HepG2 (cell line): Measurements from ENCODE around the gene CPNE5. TPM values are rescaled to one million over a fixed set of nuclear protein-coding genes. Genes with fewer than 3 reads are reported as not detected.

Experiments used
- ATAC-seq: fragments of 200-7000 bp; cut with Tn5 transposase; 3 replicates; pipeline ENCODE4 v1.9.1; 2020; ENCODE audit warnings: mild to moderate bottlenecking, moderate library complexity
- BruUV-seq: library from RNA; stranded (reverse); fragments of 400-500 nt; replicated peaks from 2 replicates; lab custom pipeline; 2021; lab: Mats Ljungman, UMichigan
- CTCF ChIA-PET: fragments of 300-600 bp; formaldehyde crosslinking; extraction: SDS; loops from one replicate; lab custom pipeline; 2021; ENCODE audit warnings: low total read pairs, inconsistent platforms, low intra/inter-chr PET ratio; lab: Yijun Ruan, JAX
- POLR2A ChIA-PET: fragments of 350-600 bp; sonication (Branson Sonifier 250); formaldehyde crosslinking; loops from one replicate; lab custom pipeline; 2020; ENCODE audit warnings: antibody characterized with exemption, inconsistent platforms; lab: Yijun Ruan, JAX
- DNase-seq: peaks from one replicate; pipeline ENCODE4 v3.0.0-alpha.2; 2015; ENCODE audit warnings: low spot score
- FAIRE-seq: peaks from 3 replicates; lab custom pipeline; 2011; peaks lifted over from hg19 to GRCh38; lab: Jason Lieb, UNC
- H2AFZ ChIP-seq: one replicate; pipeline ENCODE4 v1.6.1; 2011; ENCODE audit warnings: low read length, inconsistent platforms
- H3K27ac ChIP-seq: fragments of 300-600 bp; 3 replicates; pipeline ENCODE4 v1.8.0; 2011; ENCODE audit warnings: mixed run types, mild to moderate bottlenecking, mixed read lengths, low read length, inconsistent platforms; ENCODE audit not compliant: insufficient read depth; ENCODE audit errors: extremely low read length
- H3K27me3 ChIP-seq, 2 experiments: fragments of 200-600 bp in 1 of 2; 2 replicates in 1 of 2; 3 replicates in 1 of 2; pipeline versions ENCODE4 v1.6.0 to v1.8.0; 2011; ENCODE audit warnings: low read length in 2 of 2, mild to moderate bottlenecking in 2 of 2, moderate library complexity in 2 of 2, inconsistent platforms in 1 of 2; ENCODE audit not compliant: insufficient read depth in 2 of 2, control insufficient read depth in 1 of 2
- H3K36me3 ChIP-seq, 2 experiments: fragments of 200-600 bp in 1 of 2; replicated peaks in 1 of 2; 2 replicates in 1 of 2; 3 replicates in 1 of 2; pipeline versions ENCODE4 v1.5.1 to v1.8.0; 2011; ENCODE audit warnings: low read length in 2 of 2, inconsistent platforms in 1 of 2; ENCODE audit not compliant: insufficient read depth in 2 of 2, control insufficient read depth in 1 of 2
- H3K4me1 ChIP-seq: 2 replicates; pipeline ENCODE4 v1.5.1; 2012; ENCODE audit warnings: low read length, inconsistent platforms; ENCODE audit not compliant: insufficient read depth
- H3K4me2 ChIP-seq: 2 replicates; pipeline ENCODE4 v1.6.0; 2011; ENCODE audit warnings: low read depth, low read length, inconsistent platforms
- H3K4me3 ChIP-seq, 3 experiments: fragments of 200-600 bp in 1 of 3; sonication (generic), shearing (Covaris generic) in 1 of 3; replicated peaks in 1 of 3; 2 replicates each; pipeline ENCODE4 v1.5.1; 2011 to 2016; ENCODE audit warnings: low read length in 3 of 3, inconsistent platforms in 2 of 3, low read depth in 2 of 3, mild to moderate bottlenecking in 2 of 3, control low read depth in 1 of 3, mixed read lengths in 1 of 3; ENCODE audit not compliant: insufficient read depth in 1 of 3
- H3K79me2 ChIP-seq: one replicate; pipeline ENCODE4 v1.6.1; 2011; ENCODE audit warnings: low read length, inconsistent platforms; ENCODE audit not compliant: insufficient read depth
- H3K9ac ChIP-seq: 2 replicates; pipeline ENCODE4 v1.6.0; 2011; ENCODE audit warnings: mild to moderate bottlenecking, low read depth, low read length, inconsistent platforms; ENCODE audit not compliant: insufficient read depth
- H3K9me3 ChIP-seq: 2 replicates; pipeline ENCODE4 v1.5.1; 2012; ENCODE audit warnings: mild to moderate bottlenecking, low read length
- H4K20me1 ChIP-seq: 2 replicates; pipeline ENCODE4 v1.6.0; 2011; ENCODE audit warnings: inconsistent platforms, mild to moderate bottlenecking, low read length, moderate library complexity; ENCODE audit not compliant: insufficient read depth
- DDIT3 ChIP-seq: sonication (generic); formaldehyde crosslinking; IDR thresholded peaks from 2 replicates; pipeline ENCODE4 v1.4.0; 2020; ENCODE audit warnings: mild to moderate bottlenecking, missing genetic modification reagents
- JDP2 ChIP-seq: sonication (generic); formaldehyde crosslinking; IDR thresholded peaks from 2 replicates; pipeline ENCODE4 v1.8.1; 2022; ENCODE audit warnings: missing genetic modification reagents, borderline replicate concordance
- JUN ChIP-seq: sonication (generic); formaldehyde crosslinking; IDR thresholded peaks from 2 replicates; pipeline ENCODE4 v1.4.0; 2020; ENCODE audit warnings: mild to moderate bottlenecking, missing genetic modification reagents
- MEIS1 ChIP-seq: sonication (generic); formaldehyde crosslinking; IDR thresholded peaks from 2 replicates; pipeline ENCODE4 v1.9.0; 2021; ENCODE audit warnings: mild to moderate bottlenecking, missing genetic modification reagents, moderate library complexity, borderline replicate concordance
- PBX3 ChIP-seq: sonication (generic); formaldehyde crosslinking; IDR thresholded peaks from 2 replicates; pipeline ENCODE4 v1.8.1; 2023; ENCODE audit warnings: missing genetic modification reagents, inconsistent platforms, borderline replicate concordance
- RBFOX2 ChIP-seq: fragments of 200-400 bp; formaldehyde crosslinking; IDR thresholded peaks from 2 replicates; pipeline ENCODE4 v1.6.1; 2017; ENCODE audit warnings: low read depth, mild to moderate bottlenecking, low read length
- RFX1 ChIP-seq: fragments of 450-650 bp; IDR thresholded peaks from 2 replicates; pipeline ENCODE4 v1.6.1; 2017
- THAP9 ChIP-seq: sonication (generic); formaldehyde crosslinking; IDR thresholded peaks from 2 replicates; pipeline ENCODE4; 2020; ENCODE audit warnings: missing genetic modification reagents, mild to moderate bottlenecking, borderline replicate concordance
- ZGPAT ChIP-seq: IDR thresholded peaks from 2 replicates; pipeline ENCODE4 v1.6.1; 2016; ENCODE audit warnings: mild to moderate bottlenecking
- ZNF124 ChIP-seq: sonication (generic); formaldehyde crosslinking; IDR thresholded peaks from 2 replicates; pipeline ENCODE4 v1.4.0; 2020; ENCODE audit warnings: missing genetic modification reagents
- ZNF143 ChIP-seq: sonication (generic); formaldehyde crosslinking; IDR thresholded peaks from 2 replicates; pipeline ENCODE4 v1.4.0; 2020; ENCODE audit warnings: missing genetic modification reagents
- ZNF660 ChIP-seq: sonication (generic); formaldehyde crosslinking; IDR thresholded peaks from 2 replicates; pipeline ENCODE4 v1.5.1; 2020; ENCODE audit warnings: mild to moderate bottlenecking, low read depth, missing genetic modification reagents, borderline replicate concordance
- WGBS: methylation state at CpG from one replicate; pipeline ENCODE4 v1.1.6; 2017; ENCODE audit warnings: low lambda C conversion rate; 5-methylcytosine and 5-hydroxymethylcytosine counted together
- in situ Hi-C: cut with HindIII; loops from 2 replicates; pipeline ENCODE4 v1.10.0; 2017; ENCODE audit warnings: low pct_unique_long_range_greater_than_20kb; ENCODE audit not compliant: extremely low pct_ligation_motif_present
- intact Hi-C: fragments of 100-400 bp; cut with micrococcal nuclease; formaldehyde crosslinking; loops from one replicate; pipeline ENCODE4 v1.10.0; 2022; ENCODE audit not compliant: unreplicated experiment
- polyA plus RNA-seq, 8 experiments: library from polyadenylated mRNA; depleted of rRNA in 3 of 8; stranded (reverse) in 7 of 8; unstranded in 1 of 8; fragments of >200 nt; fragmentation: Illumina TruSeq in 4 of 8; extraction: Trizol in 4 of 8; gene quantifications; 2 replicates each; pipeline versions ENCODE4 v1.2.1 to v1.2.3, GENCODE V29; 2011 to 2016; ENCODE audit warnings: low read depth in 4 of 8, missing spikeins in 1 of 8, mixed read lengths in 1 of 8; ENCODE audit not compliant: insufficient read depth in 1 of 8
- total RNA-seq, 5 experiments: library from RNA; depleted of rRNA; stranded (reverse); fragments of >200 nt; fragmentation: Illumina TruSeq; extraction: Trizol; gene quantifications; 2 replicates each; pipeline ENCODE4 v1.2.3, GENCODE V29; 2016; ENCODE audit warnings: low read depth in 1 of 5

The CPNE5 gene
- total and polyA plus RNA-seq, 2 of the 13 experiments (the other 11 are each of a cell fraction or from before 2014, with no cell fraction given) = 0.16 TPM; not detected in 1

- Histone ChIP-seq H3K9ac (no peak overlapping the region), H3K9me3 (no peaks in the 10 kb centered on the region), H3K36me3 (no peaks in the 10 kb centered on the region), H3K79me2 (no peaks in the 10 kb centered on the region), H3K27me3 (peaks cover 8 to 60% of the 10 kb centered on the region in 2 experiments), H3K27ac (no peak overlapping the region), H2AFZ (no peak overlapping the region), H4K20me1 (no peaks in the 10 kb centered on the region; the same call in 1 of the 2 replicates), H3K4me2 (no peak overlapping the region), H3K4me1 (no peaks in the 10 kb centered on the region), H3K4me3 (no peak overlapping the region)
- BruUV-seq = no TSS peak
- ChIA-PET POLR2A (no interaction called here), CTCF (interaction anchor here (1.2 to 3.2 kb wide), 6 partner anchors 86 to 445 kb away, joined by 4 to 47 read pairs (median 8); no protein-coding TSS in a partner anchor)
- WGBS = 27% methylated on average over 16 of the region's 17 CpGs
- intact Hi-C loops (loop anchor here (1.0 kb wide), 3 partner anchors 86 to 253 kb away; no protein-coding TSS in a partner anchor), in situ Hi-C loops (loop anchor here (5.0 kb wide), 1 partner anchor 447 kb away; no protein-coding TSS in a partner anchor)
- ATAC-seq = peak; percentile 93
- peak; percentile 76 for DNase-seq
- no peak for FAIRE-seq
- no peak for TF ChIP-seq ZNF660
- no peak for TF ChIP-seq PBX3 (CRISPR knock-in tag)
- no peak for TF ChIP-seq ZNF143 (CRISPR knock-in tag)
- no peak for TF ChIP-seq RBFOX2
- peak; percentile 14; the same call in 1 of the 2 replicates for TF ChIP-seq RFX1
- TF ChIP-seq THAP9 = peak; percentile 48; the same call in 1 of the 2 replicates
- no peak; the same call in 1 of the 2 replicates for TF ChIP-seq ZNF124 (CRISPR knock-in tag)
- no peak for TF ChIP-seq MEIS1
- no peak for TF ChIP-seq JDP2 (CRISPR knock-in tag)
- TF ChIP-seq JUN (CRISPR knock-in tag) = no peak
- TF ChIP-seq DDIT3 (CRISPR knock-in tag) = no peak
- peak; percentile 46; the same call in 1 of the 2 replicates for TF ChIP-seq ZGPAT (CRISPR knock-in tag)
Observed at GRCh38 chr6:36765594-36766398, 73.4 kb downstream of the CPNE5 start.
